Right kidney (tissue), 1 donor: ENCODE results near the gene SNAP25.

Experiments
- DNase-seq: peaks from one replicate; pipeline ENCODE4 v3.0.0-alpha.2; 2016

The SNAP25 gene

GRCh38 chr20:10263385-10264165, 44.9 kb downstream of the SNAP25 start:
- DNase-seq: no peak

GRCh38 chr20:10264166-10264558, 45.5 kb downstream of the SNAP25 start:
- no peak for DNase-seq

- no peak for DNase-seq
Measured at GRCh38 chr20:10268636-10269035, 50.0 kb downstream of the SNAP25 start.

GRCh38 chr20:10270630-10271029, 52.0 kb downstream of the SNAP25 start:
- no peak for DNase-seq

GRCh38 chr20:10271494-10272219, 53.0 kb downstream of the SNAP25 start:
- DNase-seq: no peak

GRCh38 chr20:10276878-10277580, 58.4 kb downstream of the SNAP25 start:
- DNase-seq: no peak

GRCh38 chr20:10277616-10278015, 59.0 kb downstream of the SNAP25 start:
- no peak for DNase-seq

- DNase-seq: no peak
Measured at GRCh38 chr20:10278412-10278811, 59.8 kb downstream of the SNAP25 start.

- DNase-seq: no peak
Measured at GRCh38 chr20:10280018-10280908, 61.6 kb downstream of the SNAP25 start.

GRCh38 chr20:10281911-10282310, 63.3 kb downstream of the SNAP25 start:
- no peak for DNase-seq

GRCh38 chr20:10282979-10283456, 64.4 kb downstream of the SNAP25 start:
- no peak for DNase-seq

GRCh38 chr20:10286356-10286755, 67.7 kb downstream of the SNAP25 start:
- DNase-seq: no peak

- no peak for DNase-seq
Measured at GRCh38 chr20:10288421-10288820, 69.8 kb downstream of the SNAP25 start.

- DNase-seq: no peak
Measured at GRCh38 chr20:10288954-10289646, 70.5 kb downstream of the SNAP25 start.

GRCh38 chr20:10291568-10292248, 73.1 kb downstream of the SNAP25 start:
- DNase-seq: no peak

- no peak for DNase-seq
Measured at GRCh38 chr20:10297223-10297622, 78.6 kb downstream of the SNAP25 start.

GRCh38 chr20:10297684-10298240, 79.1 kb downstream of the SNAP25 start:
- no peak for DNase-seq

GRCh38 chr20:10300582-10301446, 82.2 kb downstream of the SNAP25 start:
- DNase-seq: no peak

GRCh38 chr20:10303852-10304251, 85.2 kb downstream of the SNAP25 start:
- no peak for DNase-seq
